DOHH2 (cell line): ENCODE results near the gene ALPI.

ENCODE experiments used
- H3F3A ChIP-seq: fragments of 200-600 bp; sonication (generic), shearing (Covaris generic); 2 replicates; pipeline ENCODE4 v1.6.0; 2016; ENCODE audit warnings: antibody characterized with exemption, mild to moderate bottlenecking; ENCODE audit not compliant: control insufficient read depth, insufficient read depth
- H3K27ac ChIP-seq: fragments of 200-600 bp; sonication (generic); 2 replicates; pipeline ENCODE4 v1.5.1; 2014; ENCODE audit warnings: low read depth, mild to moderate bottlenecking, low read length, moderate library complexity
- H3K27me3 ChIP-seq: fragments of 200-600 bp; sonication (generic); 2 replicates; pipeline ENCODE4 v1.6.1; 2014; ENCODE audit warnings: mild to moderate bottlenecking, low read length, mixed read lengths; ENCODE audit not compliant: control insufficient read depth
- H3K36me3 ChIP-seq: fragments of 200-600 bp; sonication (generic); 2 replicates; pipeline ENCODE4 v1.6.1; 2014; ENCODE audit warnings: mild to moderate bottlenecking, low read length, moderate library complexity, mixed read lengths; ENCODE audit not compliant: control insufficient read depth
- H3K4me1 ChIP-seq: fragments of 200-600 bp; sonication (generic); 2 replicates; pipeline ENCODE4 v1.6.1; 2014; ENCODE audit warnings: mild to moderate bottlenecking, low read length, mixed read lengths; ENCODE audit not compliant: control insufficient read depth
- H3K4me2 ChIP-seq: fragments of 200-600 bp; sonication (generic); 2 replicates; pipeline ENCODE4 v1.6.0; 2014; ENCODE audit warnings: mild to moderate bottlenecking, low read length, moderate library complexity
- H3K4me3 ChIP-seq: fragments of 200-600 bp; sonication (generic); 2 replicates; pipeline ENCODE4 v1.5.1; 2014; ENCODE audit warnings: mild to moderate bottlenecking, low read length, mixed read lengths
- H3K79me2 ChIP-seq: fragments of 200-600 bp; sonication (generic); 2 replicates; pipeline ENCODE4 v1.6.1; 2014; ENCODE audit warnings: mild to moderate bottlenecking, low read length, mixed read lengths; ENCODE audit not compliant: control insufficient read depth
- H3K9me2 ChIP-seq: fragments of 200-600 bp; sonication (generic); replicated peaks from 2 replicates; pipeline ENCODE4 v1.6.1; 2014; ENCODE audit warnings: mild to moderate bottlenecking, low read length, mixed read lengths; ENCODE audit not compliant: control insufficient read depth
- H3K9me3 ChIP-seq: fragments of 200-600 bp; sonication (generic); 2 replicates; pipeline ENCODE4 v1.6.1; 2014; ENCODE audit warnings: antibody characterized with exemption, low read length, mixed read lengths; ENCODE audit not compliant: control insufficient read depth, insufficient read depth
- H4K20me1 ChIP-seq: fragments of 200-600 bp; sonication (generic); 2 replicates; pipeline ENCODE4 v1.6.0; 2014; ENCODE audit warnings: low read depth, mild to moderate bottlenecking, antibody characterized with exemption, low read length, moderate library complexity; ENCODE audit not compliant: control insufficient read depth, insufficient read depth
- CTCF ChIP-seq: fragments of 200-600 bp; sonication (generic); IDR thresholded peaks from one replicate; pipeline ENCODE4 v1.5.1; 2014; ENCODE audit warnings: antibody characterized with exemption, mild to moderate bottlenecking, low read depth, low read length; ENCODE audit not compliant: poor library complexity, severe bottlenecking
- EZH2phosphoT487 ChIP-seq: fragments of 200-600 bp; sonication (generic); IDR thresholded peaks from 2 replicates; pipeline ENCODE4 v1.6.1; 2017; ENCODE audit warnings: borderline replicate concordance, mild to moderate bottlenecking, antibody characterized with exemption, low read length, moderate library complexity, mixed read lengths

ALPI gene

GRCh38 chr2:232495292-232495691, 39.3 kb downstream of the ALPI start:
- no peak overlapping the region for H3K27ac ChIP-seq
- TF ChIP-seq EZH2phosphoT487 (no peak), CTCF (no peak)
- no peaks in the 10 kb centered on the region for H3K79me2 ChIP-seq
- H3K9me3 ChIP-seq: no peaks in the 10 kb centered on the region
- no peak overlapping the region for H3K4me3 ChIP-seq
- no peaks in the 10 kb centered on the region for H3K27me3 ChIP-seq
- no peaks in the 10 kb centered on the region for H3K9me2 ChIP-seq
- H3K4me1 ChIP-seq: peaks cover 6% of the 10 kb centered on the region
- H4K20me1 ChIP-seq: no peaks in the 10 kb centered on the region
- H3K4me2 ChIP-seq: no peak overlapping the region
- H3K36me3 ChIP-seq: no peaks in the 10 kb centered on the region
- no peaks in the 10 kb centered on the region for H3F3A ChIP-seq

- H3F3A ChIP-seq: no peaks in the 10 kb centered on the region
- no peaks in the 10 kb centered on the region for H3K27me3 ChIP-seq
- H3K27ac ChIP-seq: no peak overlapping the region
- H4K20me1 ChIP-seq: no peaks in the 10 kb centered on the region
- H3K9me2 ChIP-seq: no peaks in the 10 kb centered on the region
- TF ChIP-seq CTCF (no peak), EZH2phosphoT487 (no peak)
- no peaks in the 10 kb centered on the region for H3K79me2 ChIP-seq
- peaks cover 6% of the 10 kb centered on the region for H3K4me1 ChIP-seq
- H3K36me3 ChIP-seq: no peaks in the 10 kb centered on the region
- no peak overlapping the region for H3K4me2 ChIP-seq
- no peak overlapping the region for H3K4me3 ChIP-seq
- no peaks in the 10 kb centered on the region for H3K9me3 ChIP-seq
These were observed 40.7 kb downstream of the ALPI start for GRCh38 chr2:232496501-232497270.

GRCh38 chr2:232497348-232497747, 41.4 kb downstream of the ALPI start:
- Histone ChIP-seq H4K20me1 (no peaks in the 10 kb centered on the region), H3K9me2 (no peaks in the 10 kb centered on the region), H3K4me2 (no peak overlapping the region), H3K79me2 (no peaks in the 10 kb centered on the region), H3K4me3 (no peak overlapping the region), H3K36me3 (no peaks in the 10 kb centered on the region), H3K4me1 (peaks cover 6% of the 10 kb centered on the region), H3F3A (no peaks in the 10 kb centered on the region), H3K27me3 (0 out of 2 replicates have a peak, but pooled peaks cover under 1% of the 10 kb centered on the region), H3K9me3 (no peaks in the 10 kb centered on the region), H3K27ac (no peak overlapping the region)
- TF ChIP-seq CTCF (no peak), EZH2phosphoT487 (no peak)
